Superior temporal gyrus (tissue), 1 donor: Measurements from ENCODE around the gene ACSM4.
"Not testable (repeated sequence)": the region's sequence is repeated elsewhere in the genome, so short reads cannot be mapped to it uniquely, and the experiment has no call there.

ENCODE experiments used
- DNase-seq: peaks from one replicate; pipeline ENCODE4 v3.0.0-alpha.2; 2016; ENCODE audit errors: extremely low spot score

The ACSM4 gene

DNA sequence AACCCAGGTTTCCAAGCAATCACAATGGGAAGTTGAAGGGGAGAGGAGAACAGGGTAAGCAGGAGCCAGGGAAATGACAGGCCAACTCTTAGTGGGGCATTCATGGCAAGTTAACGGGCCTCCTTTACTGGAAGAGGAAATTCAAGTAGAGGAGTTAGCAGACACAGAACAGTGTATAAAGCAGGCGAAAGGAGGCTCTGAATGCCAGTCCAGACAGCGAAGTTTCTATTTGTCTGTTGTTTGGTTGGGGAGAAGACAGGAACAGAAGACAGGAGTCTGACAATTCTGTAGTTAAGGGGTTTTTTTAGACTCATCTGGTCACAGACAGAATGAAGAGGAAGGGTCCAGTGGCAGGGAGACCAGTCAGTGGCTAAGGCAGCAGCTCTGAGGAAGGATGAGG, at the start of gene ACSM4:
ACSM4 (plus strand) TSS at position 301 of the 400 bp plus-strand sequence. CDS start 260 bp downstream, outside the sequence.
- no peak for DNase-seq

- no peak for DNase-seq
These were observed 44.8 kb upstream of the ACSM4 start for GRCh38 chr12:7259060-7259459.

DNA sequence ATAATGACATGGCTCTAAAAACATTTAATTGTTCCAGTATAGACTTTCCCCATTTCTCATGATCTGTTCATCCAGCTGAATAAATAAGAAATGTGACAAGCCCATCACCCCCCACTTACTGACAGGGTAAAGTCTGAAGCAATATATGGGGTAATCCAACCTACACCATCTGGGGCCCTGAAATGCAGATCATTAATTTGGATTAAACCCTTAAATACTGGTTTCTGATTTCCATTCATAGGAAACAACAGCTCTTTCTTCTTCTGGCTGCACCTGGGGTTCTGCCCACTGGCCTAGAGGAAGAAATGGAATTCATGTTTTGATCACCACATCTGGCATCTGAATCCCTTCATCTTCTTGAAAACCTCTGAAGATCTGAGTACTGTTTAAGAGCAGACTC, 39.3 kb upstream of the ACSM4 start:
- DNase-seq: no peak

GRCh38 chr12:7265251-7265650, 38.6 kb upstream of the ACSM4 start:
- no peak for DNase-seq

- no peak for DNase-seq
These were observed 34.6 kb upstream of the ACSM4 start for GRCh38 chr12:7269273-7269672.

DNA sequence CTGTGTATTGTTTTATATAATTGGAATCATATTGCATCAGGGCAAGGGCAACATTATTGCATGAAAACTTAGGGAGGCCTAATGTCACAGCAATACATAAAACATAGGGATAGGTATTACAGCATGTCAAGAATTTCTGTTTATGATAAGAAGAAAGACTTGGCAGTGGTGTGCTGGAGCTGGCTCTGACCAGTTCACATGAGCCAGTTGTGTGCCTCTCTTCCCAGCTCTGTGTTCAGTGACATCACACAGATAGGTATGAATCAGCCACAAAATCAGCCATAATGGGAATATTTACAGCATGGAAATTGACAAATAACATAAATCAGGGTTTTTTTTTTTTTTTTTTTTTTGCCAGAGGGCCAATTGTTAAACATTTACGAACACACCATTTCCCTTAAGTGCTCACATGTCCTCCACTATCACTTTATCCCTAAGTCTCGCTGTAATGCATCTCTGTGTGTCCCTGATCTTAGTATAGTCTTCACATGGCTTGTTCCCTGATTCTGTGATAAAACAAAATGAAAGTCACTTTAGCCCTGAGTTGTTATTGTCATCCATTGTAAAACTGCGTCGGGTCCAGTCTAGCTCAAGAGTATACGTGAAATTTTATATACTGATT, 31.9 kb upstream of the ACSM4 start:
- no peak for DNase-seq

DNA sequence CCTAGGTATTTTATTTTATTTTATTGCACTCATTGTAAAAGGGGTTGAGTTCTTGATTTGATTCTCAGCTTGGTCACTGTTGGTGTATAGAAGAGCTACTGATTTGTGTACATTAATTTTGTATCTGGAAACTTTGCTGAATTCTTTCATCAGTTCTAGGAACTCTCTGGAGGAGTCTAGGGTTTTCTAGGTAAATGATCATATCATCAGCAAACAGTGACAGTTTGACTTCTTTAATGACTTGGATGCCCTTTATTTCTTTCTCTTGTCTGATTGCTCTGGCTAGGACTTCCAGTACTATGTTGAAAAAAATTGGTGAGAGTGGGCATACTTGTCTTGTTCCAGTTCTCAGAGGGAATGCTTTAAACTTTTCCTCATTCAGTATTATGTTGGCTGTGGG, 28.4 kb upstream of the ACSM4 start:
- DNase-seq: not testable (repeated sequence)

GRCh38 chr12:7282844-7283243, 21.0 kb upstream of the ACSM4 start:
- DNase-seq: no peak

DNA sequence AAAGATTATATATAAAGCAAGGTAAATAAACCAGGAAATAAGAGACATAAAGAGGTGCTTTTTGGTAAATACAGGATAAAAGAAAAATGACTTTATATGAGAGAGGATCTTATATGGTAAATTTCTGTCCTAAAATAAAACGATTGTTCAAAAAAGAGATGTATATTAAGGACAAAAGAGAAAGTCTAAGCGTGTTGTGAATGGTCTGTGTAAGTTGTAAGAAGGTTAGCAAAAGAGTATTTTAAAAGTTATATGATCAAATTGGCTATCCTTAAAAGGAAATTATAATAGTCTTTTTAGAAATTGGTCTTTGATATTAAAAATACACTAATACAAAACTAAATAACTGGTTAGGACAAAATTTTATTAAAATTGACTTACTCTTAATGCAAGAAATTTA, 14.1 kb upstream of the ACSM4 start:
- no peak for DNase-seq

DNA sequence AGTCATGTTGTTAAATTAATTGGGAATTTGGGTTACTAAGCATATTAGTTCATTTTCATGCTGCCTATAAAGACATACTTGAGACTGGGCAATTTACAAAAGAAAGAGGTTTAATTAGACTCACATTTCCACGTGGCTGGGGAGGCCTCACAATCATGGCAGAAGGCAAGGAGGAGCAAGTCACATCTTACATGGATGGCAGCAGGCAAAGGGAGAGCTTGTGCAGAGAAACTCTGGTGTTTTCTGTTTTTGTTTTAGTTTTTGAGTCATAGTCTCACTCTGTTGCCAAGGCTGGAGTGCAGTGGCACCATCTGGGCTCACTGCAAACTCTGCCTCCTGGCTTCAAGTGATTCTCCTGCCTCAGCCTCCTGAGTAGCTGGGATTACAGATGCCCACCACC, 13.3 kb upstream of the ACSM4 start:
- DNase-seq: not testable (repeated sequence)

DNA sequence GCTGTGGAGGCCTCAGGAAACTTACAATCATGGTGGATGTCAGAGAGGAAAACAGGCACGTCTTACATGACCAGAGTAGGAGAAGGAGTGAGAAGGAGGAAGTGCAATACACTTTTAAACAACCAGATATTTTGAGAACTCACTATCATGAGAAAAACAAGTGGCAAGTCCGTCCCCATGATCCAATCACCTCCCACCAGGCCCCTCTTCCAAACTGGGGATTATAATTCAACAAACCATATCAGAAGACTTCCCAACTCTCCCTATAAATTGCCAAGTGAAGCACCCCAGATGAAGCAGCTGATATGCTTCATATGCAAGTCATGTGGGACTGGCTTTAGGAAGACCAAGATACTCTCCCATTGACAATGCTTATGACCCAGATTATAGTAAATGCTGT, 11.6 kb upstream of the ACSM4 start:
- no peak for DNase-seq

GRCh38 chr12:7293670-7294069, 10.2 kb upstream of the ACSM4 start:
- no peak for DNase-seq

- DNase-seq: no peak
These were observed 8.3 kb upstream of the ACSM4 start for GRCh38 chr12:7295529-7295928.

DNA sequence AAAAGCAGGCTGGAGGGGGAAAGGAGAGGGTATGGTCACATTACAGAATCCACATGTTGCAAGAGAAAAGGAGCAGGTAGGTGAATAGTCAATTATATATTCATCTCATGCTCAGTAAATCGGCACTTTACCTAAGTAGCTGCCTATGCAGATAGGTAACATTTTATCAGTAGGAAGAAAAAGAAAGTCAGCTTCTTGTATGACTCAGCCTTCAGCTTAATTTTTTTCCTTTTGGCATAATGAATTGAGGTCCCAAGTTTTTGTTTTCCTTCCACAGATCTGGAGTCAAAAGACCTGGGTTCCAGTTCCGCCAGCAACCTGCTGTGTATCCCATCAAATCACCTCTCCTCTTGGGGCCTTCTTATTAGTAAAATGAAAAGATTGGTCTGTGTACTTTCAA, 6.0 kb upstream of the ACSM4 start:
- no peak for DNase-seq

GRCh38 chr12:7302266-7302986, 1.4 kb upstream of the ACSM4 start:
- DNase-seq: peak; percentile 12

DNA sequence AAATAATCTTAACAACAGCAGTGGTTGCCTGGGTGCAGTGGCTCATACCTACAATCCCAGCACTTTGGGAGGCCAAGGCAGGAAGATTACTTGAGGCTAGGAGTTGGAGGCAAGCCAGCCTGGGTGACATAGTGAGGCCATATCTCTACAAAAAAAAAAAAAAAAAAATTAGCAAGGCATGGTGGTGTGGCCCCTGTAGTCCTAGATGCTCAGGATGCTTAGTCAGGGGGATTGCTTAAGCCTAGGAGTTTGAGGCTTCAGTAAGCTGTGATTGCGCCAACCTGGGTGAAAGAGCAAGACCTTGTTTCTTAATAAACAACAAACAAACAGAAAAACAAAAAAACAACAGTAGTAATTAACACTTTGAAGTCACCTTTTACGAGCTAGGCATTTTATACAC, 642 bp upstream of the ACSM4 start:
- DNase-seq: no peak

DNA sequence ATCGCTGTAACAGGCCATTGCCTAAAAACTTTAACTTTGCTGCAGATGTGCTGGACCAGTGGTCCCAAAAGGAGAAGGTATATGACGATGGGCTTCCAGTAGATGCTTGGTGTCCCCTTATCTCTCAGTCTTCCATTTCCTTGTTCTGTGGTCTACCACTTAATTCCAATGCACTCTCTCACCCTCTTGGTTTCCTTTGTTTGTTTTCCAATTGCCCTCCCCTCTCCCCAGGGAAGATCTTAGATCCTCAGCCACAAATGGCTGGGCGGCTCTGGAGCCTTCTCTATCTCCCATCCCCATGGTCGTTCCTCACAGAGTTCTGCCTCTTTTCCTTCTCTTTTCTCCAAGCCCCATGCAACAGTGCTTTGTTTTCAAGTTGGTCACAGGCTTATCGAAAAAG, 584 bp downstream of the ACSM4 start:
- no peak for DNase-seq

- DNase-seq: no peak
These were observed 6.2 kb downstream of the ACSM4 start for GRCh38 chr12:7310070-7310469.

GRCh38 chr12:7319930-7320329, 16.1 kb downstream of the ACSM4 start:
- no peak for DNase-seq

- no peak for DNase-seq
These were observed 17.8 kb downstream of the ACSM4 start for GRCh38 chr12:7321624-7322023.

GRCh38 chr12:7322599-7322998, 18.7 kb downstream of the ACSM4 start:
- DNase-seq: no peak

DNA sequence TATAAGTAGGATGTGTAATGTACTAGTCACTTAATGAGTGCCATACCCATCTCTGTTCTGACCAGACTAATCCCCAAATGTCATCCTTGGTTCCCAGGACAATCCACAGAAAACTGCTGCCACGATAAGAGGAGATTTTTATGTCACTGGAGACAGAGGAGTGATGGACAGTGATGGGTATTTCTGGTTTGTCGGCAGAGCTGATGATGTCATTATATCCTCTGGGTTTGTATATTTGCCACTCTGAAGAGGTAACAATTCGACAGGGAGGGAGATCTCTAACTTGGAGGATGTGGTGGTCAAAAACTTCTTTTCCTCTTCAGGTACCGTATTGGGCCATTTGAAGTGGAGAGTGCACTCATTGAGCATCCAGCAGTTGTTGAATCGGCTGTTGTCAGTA, 20.3 kb downstream of the ACSM4 start:
- no peak for DNase-seq

GRCh38 chr12:7327918-7328317, 24.0 kb downstream of the ACSM4 start:
- DNase-seq: no peak

DNA sequence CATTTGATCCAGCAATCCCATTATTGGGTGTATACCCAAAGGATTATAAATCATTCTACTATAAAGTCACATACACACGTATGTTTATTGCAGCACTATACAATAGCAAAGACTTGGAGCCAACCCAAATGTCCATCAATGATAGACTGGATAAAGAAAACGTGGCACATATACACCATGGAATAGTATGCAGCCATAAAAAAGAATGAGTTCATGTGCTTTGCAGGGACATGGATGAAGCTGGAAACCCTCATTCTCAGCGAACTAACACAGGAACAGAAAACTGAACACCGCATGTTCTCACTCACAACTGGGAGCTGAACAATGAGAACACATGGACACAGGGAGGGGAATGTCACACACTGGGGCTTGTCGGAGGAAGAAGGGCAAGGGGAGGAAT, 33.9 kb downstream of the ACSM4 start:
- not testable (repeated sequence) for DNase-seq
